Brain microvascular endothelial cell (primary cell): ENCODE data around the gene KAT8.
A peak's percentile ranks its signal among the peaks of the same experiment; 100 is the strongest.

ENCODE experiments used
- DNase-seq: peaks from one replicate; pipeline ENCODE4 v3.0.0-alpha.2; 2020
- H3K27ac ChIP-seq: fragments of 250-450 bp; sonication (Bioruptor Pico); 2 replicates; pipeline ENCODE4 v1.5.1; 2020; ENCODE audit warnings: mild to moderate bottlenecking, moderate library complexity
- H3K27me3 ChIP-seq: fragments of 250-450 bp; sonication (Bioruptor Pico); replicated peaks from 2 replicates; pipeline ENCODE4 v1.5.1; 2020; ENCODE audit warnings: mild to moderate bottlenecking
- H3K36me3 ChIP-seq: fragments of 250-450 bp; sonication (Bioruptor Pico); replicated peaks from 2 replicates; pipeline ENCODE4 v1.5.1; 2020; ENCODE audit warnings: mild to moderate bottlenecking
- H3K4me3 ChIP-seq: 2 replicates; pipeline ENCODE4 v1.5.1; 2011; ENCODE audit warnings: low read depth, mild to moderate bottlenecking, control low read depth, low read length, moderate library complexity
- in situ Hi-C: cut with HindIII; loops from 2 replicates; pipeline ENCODE4 v1.10.0; 2017; ENCODE audit warnings: low sequenced_read_pairs, low pct_ligation_motif_present
- TF ChIP-seq, protein P1 (sequence below): IDR thresholded peaks from 2 replicates; pipeline ENCODE4 v1.5.1; 2011; ENCODE audit warnings: low read depth, mild to moderate bottlenecking, moderate library complexity, low read length, control low read depth, inconsistent platforms; ENCODE audit errors: missing control alignments

The KAT8 gene

DNA sequence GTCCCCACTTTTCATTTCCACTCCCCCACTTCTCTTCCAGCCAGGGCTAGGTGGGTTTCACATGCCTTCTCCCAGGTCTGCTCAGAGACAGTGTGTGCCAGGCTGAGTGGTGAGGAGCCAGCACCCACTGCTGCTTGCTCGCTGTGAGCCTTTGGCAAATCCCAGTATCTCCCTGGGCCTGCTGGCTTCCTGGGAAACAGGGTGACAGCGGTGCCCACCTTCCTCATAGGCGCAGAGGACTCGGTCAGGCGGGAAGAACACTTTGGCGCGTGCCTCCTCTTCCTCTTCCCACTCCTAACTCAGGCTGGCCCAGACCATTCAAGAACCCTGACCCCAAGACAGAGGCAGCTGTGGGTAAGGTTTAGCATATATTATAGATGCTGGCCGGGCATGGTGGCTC, 28.3 kb upstream of the KAT8 start:
- in situ Hi-C loops, result no loop called here
- H3K36me3 ChIP-seq, result peaks cover 12% of the 10 kb centered on the region
- no peak overlapping the region for H3K27ac ChIP-seq
- H3K27me3 ChIP-seq, result no peaks in the 10 kb centered on the region
- no peak for DNase-seq
- H3K4me3 ChIP-seq, result no peak overlapping the region
- TF ChIP-seq, protein P1, sequence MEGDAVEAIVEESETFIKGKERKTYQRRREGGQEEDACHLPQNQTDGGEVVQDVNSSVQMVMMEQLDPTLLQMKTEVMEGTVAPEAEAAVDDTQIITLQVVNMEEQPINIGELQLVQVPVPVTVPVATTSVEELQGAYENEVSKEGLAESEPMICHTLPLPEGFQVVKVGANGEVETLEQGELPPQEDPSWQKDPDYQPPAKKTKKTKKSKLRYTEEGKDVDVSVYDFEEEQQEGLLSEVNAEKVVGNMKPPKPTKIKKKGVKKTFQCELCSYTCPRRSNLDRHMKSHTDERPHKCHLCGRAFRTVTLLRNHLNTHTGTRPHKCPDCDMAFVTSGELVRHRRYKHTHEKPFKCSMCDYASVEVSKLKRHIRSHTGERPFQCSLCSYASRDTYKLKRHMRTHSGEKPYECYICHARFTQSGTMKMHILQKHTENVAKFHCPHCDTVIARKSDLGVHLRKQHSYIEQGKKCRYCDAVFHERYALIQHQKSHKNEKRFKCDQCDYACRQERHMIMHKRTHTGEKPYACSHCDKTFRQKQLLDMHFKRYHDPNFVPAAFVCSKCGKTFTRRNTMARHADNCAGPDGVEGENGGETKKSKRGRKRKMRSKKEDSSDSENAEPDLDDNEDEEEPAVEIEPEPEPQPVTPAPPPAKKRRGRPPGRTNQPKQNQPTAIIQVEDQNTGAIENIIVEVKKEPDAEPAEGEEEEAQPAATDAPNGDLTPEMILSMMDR, result no peak

DNA sequence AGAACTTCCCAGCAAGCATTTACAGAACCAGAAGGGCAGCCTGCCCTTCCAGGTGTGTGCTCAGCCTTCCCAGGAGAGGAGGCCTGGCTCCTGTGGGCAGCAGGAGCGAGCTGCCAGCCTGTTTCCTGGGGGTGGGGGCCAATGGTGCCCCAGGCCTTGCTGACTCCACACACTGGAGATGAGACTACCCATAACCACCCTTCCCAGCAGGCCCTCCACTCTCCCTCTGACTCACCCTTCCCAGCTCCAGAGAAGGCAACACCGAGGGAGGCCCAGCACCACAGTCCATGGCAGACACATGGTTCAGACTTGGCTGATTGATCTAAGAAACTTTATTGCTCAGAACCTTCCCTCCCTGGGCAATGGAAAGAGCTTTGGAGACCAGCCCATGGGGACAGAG, 26.9 kb upstream of the KAT8 start:
- H3K4me3 ChIP-seq, result no peak overlapping the region
- in situ Hi-C loops, result no loop called here
- DNase-seq, result peak; percentile 49
- H3K27me3 ChIP-seq, result no peaks in the 10 kb centered on the region
- TF ChIP-seq, protein P1, result no peak
- H3K27ac ChIP-seq, result no peak overlapping the region
- peaks cover 12% of the 10 kb centered on the region for H3K36me3 ChIP-seq

DNA sequence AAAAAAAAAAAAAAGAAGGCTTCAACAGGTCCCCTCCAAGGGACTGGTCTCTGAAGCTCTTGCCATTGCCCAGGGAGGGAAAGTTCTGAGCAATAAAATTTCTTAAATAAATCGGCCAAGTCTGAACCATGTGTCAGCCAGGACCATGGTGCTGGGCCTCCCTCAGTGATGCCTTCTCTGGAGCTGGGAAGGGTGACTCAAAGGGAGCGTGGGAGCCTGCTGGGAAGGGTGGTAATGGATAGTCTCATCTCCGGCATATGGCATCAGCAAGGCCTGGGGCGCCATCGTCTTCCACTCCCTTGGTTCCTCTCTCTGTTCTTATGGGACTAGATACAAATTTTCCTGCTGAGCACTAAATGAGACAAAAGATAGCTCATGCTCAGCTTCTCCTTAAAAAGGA, 25.1 kb upstream of the KAT8 start:
- in situ Hi-C loops, result no loop called here

DNA sequence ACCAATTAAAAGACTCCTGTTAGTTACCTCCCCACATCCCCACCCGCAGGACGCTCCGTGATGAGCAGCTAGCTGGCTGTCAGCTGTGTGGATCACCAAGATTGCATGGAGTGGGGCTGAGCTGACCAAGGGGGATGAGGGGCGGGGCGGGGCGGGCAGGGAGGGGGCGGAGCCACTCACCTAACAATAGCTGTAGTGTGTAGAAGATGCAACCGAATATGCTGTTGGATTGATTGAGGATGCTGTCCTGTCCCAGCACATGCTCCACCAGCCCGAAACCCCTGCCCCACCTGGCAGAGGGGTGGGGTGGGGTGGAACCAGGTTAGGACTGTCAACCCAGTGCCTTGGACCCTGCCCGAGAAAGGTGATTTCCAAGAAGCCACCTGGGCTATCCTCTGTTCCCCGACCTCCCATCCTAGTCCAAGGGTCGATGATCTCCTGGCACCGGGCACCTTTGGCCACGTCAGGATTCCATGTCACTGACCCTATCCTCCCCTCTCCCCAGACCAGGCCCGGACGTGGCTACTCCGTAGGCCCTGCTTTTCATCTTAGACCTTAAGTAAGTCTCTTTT, 24.2 kb upstream of the KAT8 start:
- Histone ChIP-seq H3K27me3 (no peaks in the 10 kb centered on the region), H3K27ac (no peak overlapping the region), H3K4me3 (peak overlapping the region; percentile 96), H3K36me3 (peaks cover 12% of the 10 kb centered on the region)
- DNase-seq, result no peak
- in situ Hi-C loops, result no loop called here
- TF ChIP-seq, protein P1, result no peak

More for the DNA sequence above, 25.1 kb upstream of the KAT8 start:
- DNase-seq, result no peak
- no peak overlapping the region for H3K27ac ChIP-seq
- no peaks in the 10 kb centered on the region for H3K27me3 ChIP-seq
- TF ChIP-seq, protein P1, result no peak
- H3K4me3 ChIP-seq, result no peak overlapping the region
- peaks cover 12% of the 10 kb centered on the region for H3K36me3 ChIP-seq

DNA sequence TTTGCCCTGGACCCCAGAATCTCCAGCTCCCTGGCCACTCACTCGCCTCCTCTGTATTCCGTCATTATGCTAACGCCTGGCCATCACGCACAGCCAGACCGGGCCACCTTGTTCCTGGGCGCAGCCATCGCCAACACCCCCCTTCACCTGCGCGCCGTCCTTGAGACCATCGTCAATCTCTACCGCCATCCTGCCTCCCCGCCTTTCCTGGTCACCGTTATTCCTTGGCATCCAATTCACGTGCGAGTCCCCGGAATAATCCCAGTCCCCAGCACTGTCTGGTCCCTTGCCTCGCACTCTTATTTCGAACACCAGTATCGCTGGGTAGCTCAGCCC, 23.4 kb upstream of the KAT8 start:
- TF ChIP-seq, protein P1, result no peak
- no peaks in the 10 kb centered on the region for H3K27me3 ChIP-seq
- peak overlapping the region; percentile 45 for H3K27ac ChIP-seq
- peaks cover 6% of the 10 kb centered on the region for H3K36me3 ChIP-seq
- no peak for DNase-seq
- peak overlapping the region; percentile 96 for H3K4me3 ChIP-seq
- in situ Hi-C loops, result no loop called here
